ENCODE results near the gene FOLR2.

Gene FOLR2

DNA sequence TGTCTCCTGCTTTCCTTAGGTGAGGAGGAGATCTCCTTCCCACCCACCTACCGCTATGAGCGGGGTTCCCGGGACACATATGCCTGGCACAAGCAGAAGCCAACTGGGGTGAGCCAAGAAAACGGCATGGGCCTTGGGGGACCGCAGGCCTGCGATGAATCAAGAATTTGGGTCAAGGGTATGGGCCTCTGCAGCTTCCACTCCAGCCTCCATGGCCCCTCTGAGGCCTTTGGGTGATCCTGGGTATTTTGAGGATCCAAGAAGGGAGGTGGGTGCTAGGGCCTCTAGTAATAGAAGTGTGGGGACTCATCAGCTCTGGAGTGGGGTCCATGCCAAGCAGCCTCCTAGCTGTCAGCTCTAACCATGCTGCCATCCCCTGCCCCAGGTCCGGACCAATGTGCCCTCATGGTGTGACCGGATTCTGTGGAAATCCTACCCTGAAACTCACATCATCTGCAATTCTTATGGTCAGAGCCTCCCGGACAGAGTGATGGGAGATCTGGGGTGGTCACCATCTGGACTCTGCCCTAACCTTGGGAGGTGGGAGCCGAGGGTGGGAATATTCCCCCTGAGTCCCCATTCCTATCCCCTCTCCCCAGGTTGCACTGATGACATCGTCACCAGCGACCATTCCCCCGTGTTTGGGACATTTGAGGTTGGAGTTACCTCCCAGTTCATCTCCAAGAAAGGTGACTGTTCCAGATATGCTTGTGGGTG, 16.6 kb downstream of the FOLR2 start:
- Histone ChIP-seq H3K36me3 (replicated peaks; ENCODE audit: insufficient read depth, low read length) (no peaks in the 10 kb centered on the region), H3F3A (ENCODE audit: insufficient read depth, low read length) (no peaks in the 10 kb centered on the region), H3K9ac (ENCODE audit: low read length) (no peak overlapping the region), H3K4me3 (ENCODE audit: low read length) (no peak overlapping the region), H3K4me2 (ENCODE audit: low read depth, low read length) (no peak overlapping the region), H3K4me1 (ENCODE audit: low read length) (no peaks in the 10 kb centered on the region), H2AFZ (ENCODE audit: low read length) (no peak overlapping the region), H3K9me2 (replicated peaks; ENCODE audit: insufficient read depth, low read length) (no peaks in the 10 kb centered on the region), H3K27ac (ENCODE audit: low read length) (no peak overlapping the region), H3K9me3 (replicated peaks; ENCODE audit: insufficient read depth, low read length) (no peaks in the 10 kb centered on the region), H3K79me2 (ENCODE audit: low read length) (no peaks in the 10 kb centered on the region), H3K27me3 (replicated peaks; ENCODE audit: insufficient read depth, low read length) (no peaks in the 10 kb centered on the region), H4K20me1 (ENCODE audit: insufficient read depth, low read length) (no peaks in the 10 kb centered on the region)
- no peak for DNase-seq
- TF ChIP-seq EZH2 (optimal IDR thresholded peaks at IDR 0.05; ENCODE audit: low read depth, low read length): no peak
- TF ChIP-seq, protein P1, sequence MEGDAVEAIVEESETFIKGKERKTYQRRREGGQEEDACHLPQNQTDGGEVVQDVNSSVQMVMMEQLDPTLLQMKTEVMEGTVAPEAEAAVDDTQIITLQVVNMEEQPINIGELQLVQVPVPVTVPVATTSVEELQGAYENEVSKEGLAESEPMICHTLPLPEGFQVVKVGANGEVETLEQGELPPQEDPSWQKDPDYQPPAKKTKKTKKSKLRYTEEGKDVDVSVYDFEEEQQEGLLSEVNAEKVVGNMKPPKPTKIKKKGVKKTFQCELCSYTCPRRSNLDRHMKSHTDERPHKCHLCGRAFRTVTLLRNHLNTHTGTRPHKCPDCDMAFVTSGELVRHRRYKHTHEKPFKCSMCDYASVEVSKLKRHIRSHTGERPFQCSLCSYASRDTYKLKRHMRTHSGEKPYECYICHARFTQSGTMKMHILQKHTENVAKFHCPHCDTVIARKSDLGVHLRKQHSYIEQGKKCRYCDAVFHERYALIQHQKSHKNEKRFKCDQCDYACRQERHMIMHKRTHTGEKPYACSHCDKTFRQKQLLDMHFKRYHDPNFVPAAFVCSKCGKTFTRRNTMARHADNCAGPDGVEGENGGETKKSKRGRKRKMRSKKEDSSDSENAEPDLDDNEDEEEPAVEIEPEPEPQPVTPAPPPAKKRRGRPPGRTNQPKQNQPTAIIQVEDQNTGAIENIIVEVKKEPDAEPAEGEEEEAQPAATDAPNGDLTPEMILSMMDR (IDR thresholded peaks at IDR 0.05; ENCODE audit: low read length): no peak
- no peak for TF ChIP-seq EZH2phosphoT487 (IDR thresholded peaks at IDR 0.05; ENCODE audit: low read length)

DNA sequence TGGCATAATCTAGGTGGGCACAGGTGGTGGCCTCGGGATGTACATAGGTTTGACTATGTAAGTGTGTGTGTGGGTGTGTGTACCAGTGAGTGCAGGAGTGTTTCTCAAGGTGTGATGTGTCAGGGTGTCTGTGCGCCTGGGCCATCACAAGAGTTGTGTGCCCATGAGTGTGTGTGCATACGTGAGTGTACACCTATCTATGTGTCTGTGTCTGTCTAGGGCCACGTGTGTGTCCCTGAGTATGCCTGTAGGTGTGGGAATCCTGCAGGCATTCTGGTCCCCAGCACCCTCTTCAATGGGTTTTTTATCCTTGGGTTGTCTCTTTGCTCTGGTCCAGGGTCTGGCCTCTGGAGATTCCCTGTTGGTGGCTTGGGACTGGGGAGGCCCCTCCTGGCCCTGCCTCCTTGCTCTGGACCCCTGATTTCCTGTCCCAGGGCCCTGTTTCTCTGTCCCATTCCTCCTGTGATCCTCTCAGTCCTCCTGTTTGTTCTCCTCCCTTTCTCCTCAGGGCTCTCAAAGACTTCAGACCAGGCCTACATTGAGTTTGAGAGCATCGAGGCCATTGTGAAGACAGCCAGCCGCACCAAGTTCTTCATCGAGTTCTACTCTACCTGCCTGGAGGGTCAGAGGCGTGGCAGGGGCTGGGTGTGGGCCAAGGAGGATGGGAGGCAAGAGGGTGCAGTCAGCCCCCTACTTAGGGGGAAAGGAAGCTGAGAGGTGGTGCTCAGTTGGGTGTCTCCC, 17.3 kb downstream of the FOLR2 start:
- H2AFZ ChIP-seq (ENCODE audit: low read length): no peak overlapping the region
- H3K4me3 ChIP-seq (ENCODE audit: low read length): no peak overlapping the region
- H3K4me2 ChIP-seq (ENCODE audit: low read depth, low read length): no peak overlapping the region
- no peak overlapping the region for H3K9ac ChIP-seq (ENCODE audit: low read length)
- TF ChIP-seq EZH2phosphoT487 (IDR thresholded peaks at IDR 0.05; ENCODE audit: low read length) (no peak), EZH2 (optimal IDR thresholded peaks at IDR 0.05; ENCODE audit: low read depth, low read length) (no peak)
- TF ChIP-seq, protein P1 (IDR thresholded peaks at IDR 0.05; ENCODE audit: low read length): no peak
- H4K20me1 ChIP-seq (ENCODE audit: insufficient read depth, low read length): no peaks in the 10 kb centered on the region
- no peaks in the 10 kb centered on the region for H3K36me3 ChIP-seq (replicated peaks; ENCODE audit: insufficient read depth, low read length)
- DNase-seq: no peak
- no peaks in the 10 kb centered on the region for H3K79me2 ChIP-seq (ENCODE audit: low read length)
- H3F3A ChIP-seq (ENCODE audit: insufficient read depth, low read length): no peaks in the 10 kb centered on the region
- no peak overlapping the region for H3K27ac ChIP-seq (ENCODE audit: low read length)
- H3K9me3 ChIP-seq (replicated peaks; ENCODE audit: insufficient read depth, low read length): no peaks in the 10 kb centered on the region
- H3K9me2 ChIP-seq (replicated peaks; ENCODE audit: insufficient read depth, low read length): no peaks in the 10 kb centered on the region
- peaks cover 2% of the 10 kb centered on the region; the same call in 1 of the 2 replicates for H3K27me3 ChIP-seq (replicated peaks; ENCODE audit: insufficient read depth, low read length)
- H3K4me1 ChIP-seq (ENCODE audit: low read length): no peaks in the 10 kb centered on the region

GRCh38 chr11:72234514-72234830, 17.9 kb downstream of the FOLR2 start:
- Histone ChIP-seq H3K4me2 (ENCODE audit: low read depth, low read length) (no peak overlapping the region), H3K27ac (ENCODE audit: low read length) (no peak overlapping the region), H3K4me3 (ENCODE audit: low read length) (no peak overlapping the region)

More at GRCh38 chr11:72234514-72234830, 17.9 kb downstream of the FOLR2 start:
- H3K9me2 ChIP-seq (replicated peaks; ENCODE audit: insufficient read depth, low read length): no peaks in the 10 kb centered on the region
- H3K27me3 ChIP-seq (replicated peaks; ENCODE audit: insufficient read depth, low read length): peaks cover 7% of the 10 kb centered on the region
- H3K9ac ChIP-seq (ENCODE audit: low read length): no peak overlapping the region
- no peaks in the 10 kb centered on the region for H3K36me3 ChIP-seq (replicated peaks; ENCODE audit: insufficient read depth, low read length)
- no peak overlapping the region for H2AFZ ChIP-seq (ENCODE audit: low read length)
- no peaks in the 10 kb centered on the region for H3K79me2 ChIP-seq (ENCODE audit: low read length)
- no peaks in the 10 kb centered on the region for H3K9me3 ChIP-seq (replicated peaks; ENCODE audit: insufficient read depth, low read length)
- H3K4me1 ChIP-seq (ENCODE audit: low read length): no peaks in the 10 kb centered on the region
- no peaks in the 10 kb centered on the region for H3F3A ChIP-seq (ENCODE audit: insufficient read depth, low read length)
- no peaks in the 10 kb centered on the region for H4K20me1 ChIP-seq (ENCODE audit: insufficient read depth, low read length)
- no peak for DNase-seq
- TF ChIP-seq, protein P1 (IDR thresholded peaks at IDR 0.05; ENCODE audit: low read length): no peak
- TF ChIP-seq EZH2phosphoT487 (IDR thresholded peaks at IDR 0.05; ENCODE audit: low read length): no peak
- no peak for TF ChIP-seq EZH2 (optimal IDR thresholded peaks at IDR 0.05; ENCODE audit: low read depth, low read length)

Data from MM.1S (cell line).